ENCODE data around the gene SNPH.

The SNPH gene

GRCh38 chr20:1265226-1265915 is 723 bp upstream of the SNPH start:
- DNase-seq, result no peak

GRCh38 chr20:1265916-1266166 is 253 bp upstream of the SNPH start:
- no peak for DNase-seq

GRCh38 chr20:1267161-1267560 is 1.1 kb downstream of the SNPH start:
- no peak for DNase-seq

GRCh38 chr20:1267809-1268374 is 1.8 kb downstream of the SNPH start:
- no peak for DNase-seq

GRCh38 chr20:1269235-1269634 is 3.1 kb downstream of the SNPH start:
- DNase-seq, result no peak

GRCh38 chr20:1269850-1270249 is 3.8 kb downstream of the SNPH start:
- DNase-seq, result no peak

GRCh38 chr20:1272368-1273100 is 6.4 kb downstream of the SNPH start:
- DNase-seq, result no peak

- DNase-seq, result no peak
These were observed 7.3 kb downstream of the SNPH start for GRCh38 chr20:1273366-1273765.

- DNase-seq, result no peak
These were observed 8.6 kb downstream of the SNPH start for GRCh38 chr20:1274485-1275311.

GRCh38 chr20:1275919-1276318 is 9.8 kb downstream of the SNPH start:
- DNase-seq, result no peak

- no peak for DNase-seq
These were observed 11.6 kb downstream of the SNPH start for GRCh38 chr20:1277529-1278322.

GRCh38 chr20:1278993-1279392 is 12.9 kb downstream of the SNPH start:
- DNase-seq, result no peak

- no peak for DNase-seq
These were observed 14.4 kb downstream of the SNPH start for GRCh38 chr20:1280195-1281102.

- no peak for DNase-seq
These were observed 15.4 kb downstream of the SNPH start for GRCh38 chr20:1281279-1282057.

GRCh38 chr20:1282966-1283365 is 16.9 kb downstream of the SNPH start:
- no peak for DNase-seq

GRCh38 chr20:1283522-1284510 is 17.7 kb downstream of the SNPH start:
- no peak for DNase-seq

- DNase-seq, result no peak
These were observed 20.4 kb downstream of the SNPH start for GRCh38 chr20:1286267-1287024.

GRCh38 chr20:1287306-1287705 is 21.2 kb downstream of the SNPH start:
- no peak for DNase-seq
